Suprapubic skin (tissue), 4 donors: Measurements from ENCODE around the gene WIF1. TPM values are rescaled to one million over a fixed set of nuclear protein-coding genes. Genes with fewer than 3 reads are reported as not detected.

Experiments used
- DNase-seq, 2 donors: peaks; one replicate each; pipeline ENCODE4 v3.0.0-alpha.2; 2019; ENCODE audit warnings: low spot score in 2 of 2
- H3K27ac ChIP-seq: fragments of 200-600 bp; sonication (generic); one replicate; pipeline ENCODE4 v1.5.1; 2019
- H3K27me3 ChIP-seq: fragments of 200-600 bp; sonication (generic); one replicate; pipeline ENCODE4 v1.5.1; 2019
- H3K36me3 ChIP-seq: fragments of 200-600 bp; sonication (generic); one replicate; pipeline ENCODE4 v1.5.1; 2019
- H3K4me1 ChIP-seq: fragments of 200-600 bp; sonication (generic); one replicate; pipeline ENCODE4 v1.5.1; 2019
- H3K4me3 ChIP-seq: fragments of 200-600 bp; sonication (generic); one replicate; pipeline ENCODE4 v1.5.1; 2019; ENCODE audit warnings: mild to moderate bottlenecking
- H3K9me3 ChIP-seq: fragments of 200-600 bp; sonication (generic); one replicate; pipeline ENCODE4 v1.5.1; 2019
- CTCF ChIP-seq, 2 donors: fragments of 200-600 bp in 1 of 2; fragments of 450-650 bp in 1 of 2; sonication (generic) in 1 of 2; IDR thresholded peaks; one replicate each; pipeline ENCODE4 v1.5.1; 2016 to 2019; ENCODE audit warnings: antibody characterized with exemption in 2 of 2, mild to moderate bottlenecking in 1 of 2, moderate library complexity in 1 of 2
- EP300 ChIP-seq: sonication (generic); formaldehyde crosslinking; IDR thresholded peaks from one replicate; pipeline ENCODE4 v1.6.1; 2017; ENCODE audit warnings: antibody characterized with exemption
- POLR2A ChIP-seq, 2 donors: fragments of 450-650 bp; IDR thresholded peaks; one replicate each; pipeline ENCODE4 v1.6.1; 2017; ENCODE audit warnings: antibody characterized with exemption in 2 of 2, mild to moderate bottlenecking in 2 of 2, moderate library complexity in 2 of 2
- POLR2AphosphoS5 ChIP-seq, 3 donors: sonication (generic); formaldehyde crosslinking; IDR thresholded peaks; one replicate each; pipeline ENCODE4 v1.6.1; 2017; ENCODE audit warnings: antibody characterized with exemption in 3 of 3
- WGBS: methylation state at CpG from one replicate; pipeline ENCODE4 v1.1.5; 2018; 5-methylcytosine and 5-hydroxymethylcytosine counted together
- total RNA-seq, 4 donors: library from RNA; depleted of rRNA; stranded (reverse); fragments of >200 nt; gene quantifications; one replicate each; pipeline ENCODE4 v1.1.0, GENCODE V29; 2016

Gene WIF1
- total RNA-seq, 4 donors from 2014 or later: 0.34 to 3.0 (median 0.79) TPM

GRCh38 chr12:65045269-65045668 lies 75.8 kb downstream of the WIF1 start:
- Histone ChIP-seq H3K4me3 (no peak overlapping the region), H3K27ac (no peak overlapping the region), H3K27me3 (no peaks in the 10 kb centered on the region), H3K36me3 (no peaks in the 10 kb centered on the region), H3K9me3 (no peaks in the 10 kb centered on the region), H3K4me1 (no peaks in the 10 kb centered on the region)
- WGBS: 96% methylated on average over 4 of the region's 4 CpGs
- TF ChIP-seq POLR2A (IDR thresholded peaks at IDR 0.05) (no peak), CTCF (IDR thresholded peaks at IDR 0.05) (no peak), POLR2AphosphoS5 (IDR thresholded peaks at IDR 0.05) (no peak), EP300 (no peak)
- DNase-seq: no peak

- DNase-seq: no peak
- Histone ChIP-seq H3K9me3 (no peaks in the 10 kb centered on the region), H3K27me3 (no peaks in the 10 kb centered on the region), H3K4me3 (no peak overlapping the region), H3K4me1 (no peaks in the 10 kb centered on the region), H3K36me3 (no peaks in the 10 kb centered on the region), H3K27ac (no peak overlapping the region)
- WGBS: 95% methylated on average over 2 of the region's 2 CpGs
- TF ChIP-seq POLR2AphosphoS5 (IDR thresholded peaks at IDR 0.05) (no peak), POLR2A (IDR thresholded peaks at IDR 0.05) (no peak), EP300 (no peak), CTCF (IDR thresholded peaks at IDR 0.05) (no peak)
Measured at GRCh38 chr12:65039301-65039700, 81.8 kb downstream of the WIF1 start.

- Histone ChIP-seq H3K9me3 (no peaks in the 10 kb centered on the region), H3K36me3 (no peaks in the 10 kb centered on the region), H3K4me1 (no peaks in the 10 kb centered on the region), H3K27me3 (no peaks in the 10 kb centered on the region), H3K4me3 (no peak overlapping the region), H3K27ac (no peak overlapping the region)
- no peak for DNase-seq
- TF ChIP-seq EP300 (no peak), CTCF (IDR thresholded peaks at IDR 0.05) (no peak), POLR2A (IDR thresholded peaks at IDR 0.05) (no peak), POLR2AphosphoS5 (IDR thresholded peaks at IDR 0.05) (no peak)
- 39% methylated on average over 2 of the region's 2 CpGs for WGBS
Measured at GRCh38 chr12:65025136-65025535, 96.0 kb downstream of the WIF1 start.

- Histone ChIP-seq H3K9me3 (no peaks in the 10 kb centered on the region), H3K27ac (no peak overlapping the region), H3K4me1 (no peaks in the 10 kb centered on the region), H3K4me3 (no peak overlapping the region), H3K36me3 (no peaks in the 10 kb centered on the region), H3K27me3 (no peaks in the 10 kb centered on the region)
- no peak for TF ChIP-seq POLR2AphosphoS5 (IDR thresholded peaks at IDR 0.05)
- no peak for TF ChIP-seq EP300
- TF ChIP-seq CTCF (IDR thresholded peaks at IDR 0.05): no peak
- TF ChIP-seq POLR2A (IDR thresholded peaks at IDR 0.05): no peak
- DNase-seq: no peak
- 55% methylated on average over 2 of the region's 2 CpGs for WGBS
Measured at GRCh38 chr12:65023485-65023884, 97.6 kb downstream of the WIF1 start.

- Histone ChIP-seq H3K27ac (no peak overlapping the region), H3K4me3 (no peak overlapping the region), H3K9me3 (no peaks in the 10 kb centered on the region), H3K27me3 (no peaks in the 10 kb centered on the region), H3K36me3 (no peaks in the 10 kb centered on the region), H3K4me1 (no peaks in the 10 kb centered on the region)
- 27% methylated on average over 1 of the region's 1 CpG for WGBS
- no peak for DNase-seq
- no peak for TF ChIP-seq EP300
- TF ChIP-seq CTCF (IDR thresholded peaks at IDR 0.05): no peak
- no peak for TF ChIP-seq POLR2A (IDR thresholded peaks at IDR 0.05)
- no peak for TF ChIP-seq POLR2AphosphoS5 (IDR thresholded peaks at IDR 0.05)
Measured at GRCh38 chr12:65022960-65023359, 98.1 kb downstream of the WIF1 start.
